Smooth muscle cell (in vitro differentiated cells): ENCODE data around the gene COL5A2. TPM values are rescaled to one million over a fixed set of nuclear protein-coding genes. Genes with fewer than 3 reads are reported as not detected.

Source experiments
- microRNA-seq: library from miRNA; unstranded; fragments of <30 nt; microRNA quantifications from one replicate; pipeline ENCODE4, GENCODE V29; 2016; ENCODE audit warnings: borderline number of aligned reads
- polyA plus RNA-seq: library from polyadenylated mRNA; unstranded; fragments of >200 nt; fragmentation: Nextera tagmentation; extraction: Ambion mirVana; gene quantifications from 2 replicates; pipeline ENCODE4 v1.2.1, GENCODE V29; 2016
- small RNA-seq: library from RNA; depleted of rRNA; stranded (forward); fragments of <200 nt; gene quantifications from one replicate; pipeline ENCODE3, GENCODE V24; 2014
- total RNA-seq: library from RNA; depleted of rRNA; stranded (reverse); fragments of >200 nt; gene quantifications from 2 replicates; pipeline ENCODE4 v1.2.3, GENCODE V29; 2014

COL5A2 gene
- total and polyA plus RNA-seq, 2 experiments from 2014 or later: 364 to 697 TPM

Small RNAs within 50 kb of the gene (microRNA-seq; reads per million reads assigned to microRNA genes)
- gene MIR3129 (8.2 reads per million, percentile 8 among the genes with 10 or more reads in this experiment), gene MIR3606 (15.8 reads per million, percentile 21 among the genes with 10 or more reads in this experiment)

Small RNAs within 50 kb of the gene (small RNA-seq; reads per million reads assigned to genes)
- 1.5 reads per million, percentile 38 among the genes with 10 or more reads in this experiment for gene MIR3129

Other genes with a start within 250 kb of the COL5A2 start
- gene COL3A1, start 205.4 kb downstream of the COL5A2 start, total RNA-seq: 10,359 and 12,824 TPM in 2 replicates
- 9,077 and 11,807 TPM in 2 replicates for gene COL3A1, start 205.4 kb downstream of the COL5A2 start, polyA plus RNA-seq